Fibroblast of villous mesenchyme (primary cell): ENCODE results near the gene EXOSC7. TPM values are rescaled to one million over a fixed set of nuclear protein-coding genes. Genes with fewer than 3 reads are reported as not detected.

ENCODE experiments used
- DNase-seq: peaks from one replicate; pipeline ENCODE4 v3.0.0-alpha.2; 2010; ENCODE audit warnings: low read depth
- H3K4me3 ChIP-seq: 2 replicates; pipeline ENCODE4 v1.5.1; 2011; ENCODE audit warnings: low read depth, mild to moderate bottlenecking, low read length
- CTCF ChIP-seq: IDR thresholded peaks from 2 replicates; pipeline ENCODE4 v1.5.1; 2012; ENCODE audit warnings: low read depth, mild to moderate bottlenecking, low read length; ENCODE audit not compliant: insufficient read depth
- total RNA-seq: library from RNA; depleted of rRNA; stranded (reverse); fragments of >200 nt; gene quantifications from 2 replicates; pipeline ENCODE4 v1.2.3, GENCODE V29; 2012

EXOSC7 gene
- total RNA-seq, 1 donor = 32.4 TPM

DNA sequence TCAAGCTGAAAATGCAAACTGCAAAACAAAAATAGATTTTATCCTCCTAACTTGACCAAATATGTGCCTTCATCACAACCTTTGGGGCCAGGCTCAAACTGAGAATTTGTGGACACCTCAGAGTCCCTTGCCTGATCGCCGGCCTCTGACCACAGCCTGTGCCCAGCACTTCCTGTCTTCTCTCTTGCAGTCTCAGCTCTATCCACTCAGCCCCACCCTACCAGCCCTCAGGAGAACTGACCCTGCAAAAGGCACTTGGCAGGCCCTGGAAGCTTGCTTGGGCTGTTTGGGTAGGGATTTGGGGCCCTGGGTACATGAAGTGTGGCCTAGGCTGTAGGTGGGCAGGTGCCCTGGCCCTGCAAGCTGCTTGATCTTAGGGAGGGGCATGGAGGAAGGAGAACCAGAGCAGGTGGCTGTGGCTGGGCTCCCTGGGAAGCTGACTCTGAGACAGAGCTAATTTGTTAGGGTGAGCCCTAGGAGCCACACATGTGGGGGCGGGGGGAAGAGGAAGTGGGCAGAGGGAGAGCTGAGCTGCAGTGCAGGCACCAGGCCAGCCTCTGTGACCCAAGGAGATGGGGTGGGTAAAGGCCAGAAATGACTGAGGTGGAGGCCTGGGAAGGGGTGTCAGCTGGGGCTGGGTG lies 58.7 kb downstream of the EXOSC7 start:
- no peak for TF ChIP-seq CTCF
- DNase-seq = no peak
- H3K4me3 ChIP-seq = no peak overlapping the region

DNA sequence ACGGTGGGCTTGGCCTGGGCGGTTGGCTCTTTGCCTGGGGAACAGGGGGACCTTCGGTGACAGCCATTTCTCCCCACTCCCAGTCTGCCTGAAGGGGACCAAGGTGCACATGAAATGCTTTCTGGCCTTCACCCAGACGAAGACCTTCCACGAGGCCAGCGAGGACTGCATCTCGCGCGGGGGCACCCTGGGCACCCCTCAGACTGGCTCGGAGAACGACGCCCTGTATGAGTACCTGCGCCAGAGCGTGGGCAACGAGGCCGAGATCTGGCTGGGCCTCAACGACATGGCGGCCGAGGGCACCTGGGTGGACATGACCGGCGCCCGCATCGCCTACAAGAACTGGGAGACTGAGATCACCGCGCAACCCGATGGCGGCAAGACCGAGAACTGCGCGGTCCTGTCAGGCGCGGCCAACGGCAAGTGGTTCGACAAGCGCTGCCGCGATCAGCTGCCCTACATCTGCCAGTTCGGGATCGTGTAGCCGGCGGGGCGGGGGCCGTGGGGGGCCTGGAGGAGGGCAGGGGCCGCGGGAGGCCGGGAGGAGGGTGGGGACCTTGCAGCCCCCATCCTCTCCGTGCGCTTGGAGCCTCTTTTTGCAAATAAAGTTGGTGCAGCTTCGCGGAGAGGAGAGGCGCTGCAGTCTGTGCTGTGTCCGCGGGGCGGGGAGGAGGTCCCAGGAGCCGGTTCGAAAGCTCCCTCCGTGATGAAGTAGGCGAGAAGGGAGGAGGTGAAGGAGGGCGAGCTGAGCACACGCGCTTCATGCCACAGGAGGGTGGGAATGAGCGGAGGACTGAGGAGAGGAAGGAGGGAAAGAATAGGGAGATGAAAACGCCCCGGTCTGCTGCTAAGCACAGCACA lies 59.6 kb downstream of the EXOSC7 start:
- peak; percentile 35 for DNase-seq
- TF ChIP-seq CTCF = no peak
- peak overlapping the region; percentile 41 for H3K4me3 ChIP-seq

DNA sequence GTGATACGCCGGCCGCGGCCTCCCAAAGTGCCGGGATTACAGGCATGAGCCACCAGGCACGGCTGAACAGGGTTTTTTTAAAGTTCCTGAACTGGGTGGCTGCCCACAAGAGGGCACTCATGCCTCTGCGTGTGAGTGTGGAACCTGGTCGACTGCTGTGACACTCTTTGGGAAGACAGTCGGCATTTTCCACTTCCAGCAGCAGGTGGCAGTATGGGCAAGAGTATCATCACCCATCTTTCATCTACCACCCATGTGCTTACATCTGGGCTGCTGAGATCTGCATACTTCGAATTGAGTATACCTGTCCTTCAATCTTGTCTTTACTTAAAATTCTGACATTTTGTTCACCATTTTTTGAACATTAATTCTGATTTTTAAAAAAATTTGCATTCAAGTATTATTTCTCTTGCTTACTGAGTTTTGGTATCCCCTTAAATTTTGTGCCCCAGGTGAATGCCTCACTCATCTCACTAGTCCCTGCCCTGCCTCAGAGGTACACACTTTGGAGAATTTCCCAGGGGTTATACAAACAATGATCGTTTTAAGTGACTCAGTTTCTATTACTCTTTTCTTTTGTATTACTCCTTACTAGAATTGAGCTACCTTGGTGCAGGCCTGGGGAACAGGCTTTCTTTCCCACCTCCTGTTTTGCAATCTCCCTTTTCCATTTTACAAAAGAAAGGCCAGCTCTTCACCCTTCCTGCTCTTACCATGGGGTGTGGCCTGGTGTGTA lies 61.8 kb downstream of the EXOSC7 start:
- peak; percentile 93 for DNase-seq
- TF ChIP-seq CTCF = peak; percentile 92
- H3K4me3 ChIP-seq = no peak overlapping the region

DNA sequence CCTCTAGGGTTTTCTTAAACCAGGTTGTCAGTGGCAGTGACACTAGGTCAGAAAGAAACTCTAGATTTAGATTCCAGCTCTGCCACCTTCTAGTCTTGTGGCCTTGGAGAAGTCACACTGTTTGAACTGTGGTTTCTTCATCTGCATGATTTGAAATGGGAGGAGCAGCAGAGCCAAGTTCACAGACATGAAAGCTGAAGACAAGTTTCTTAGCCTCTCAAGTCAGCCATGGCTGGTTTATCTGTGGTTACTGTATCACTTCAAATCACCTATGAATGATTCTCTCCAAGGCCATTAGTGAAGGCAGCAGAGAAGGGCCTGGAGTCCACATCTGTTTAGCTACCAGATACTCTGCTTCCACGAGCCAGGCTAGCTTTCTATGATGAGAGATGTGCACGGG lies 65.6 kb downstream of the EXOSC7 start:
- TF ChIP-seq CTCF = no peak
- no peak overlapping the region for H3K4me3 ChIP-seq
- no peak for DNase-seq

DNA sequence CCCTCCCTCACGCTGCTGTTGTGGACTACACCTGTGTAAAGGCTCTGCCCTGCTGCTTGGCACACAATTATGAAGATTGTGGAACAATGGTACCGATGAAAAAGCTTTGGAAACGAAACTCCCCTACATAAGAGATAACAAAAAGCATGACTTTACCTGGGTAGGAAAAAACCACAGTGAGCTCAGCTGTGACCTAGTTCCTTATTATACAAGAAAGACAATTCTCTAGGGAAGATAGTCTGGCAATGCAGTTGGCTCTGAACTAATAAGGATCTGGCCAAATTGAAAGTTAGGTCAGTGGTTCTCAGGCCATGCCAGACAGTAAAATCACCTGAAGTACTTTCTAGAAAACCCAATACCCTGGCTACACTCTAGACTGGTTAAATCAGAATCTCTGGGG lies 66.1 kb downstream of the EXOSC7 start:
- no peak for TF ChIP-seq CTCF
- H3K4me3 ChIP-seq = no peak overlapping the region
- DNase-seq = no peak

DNA sequence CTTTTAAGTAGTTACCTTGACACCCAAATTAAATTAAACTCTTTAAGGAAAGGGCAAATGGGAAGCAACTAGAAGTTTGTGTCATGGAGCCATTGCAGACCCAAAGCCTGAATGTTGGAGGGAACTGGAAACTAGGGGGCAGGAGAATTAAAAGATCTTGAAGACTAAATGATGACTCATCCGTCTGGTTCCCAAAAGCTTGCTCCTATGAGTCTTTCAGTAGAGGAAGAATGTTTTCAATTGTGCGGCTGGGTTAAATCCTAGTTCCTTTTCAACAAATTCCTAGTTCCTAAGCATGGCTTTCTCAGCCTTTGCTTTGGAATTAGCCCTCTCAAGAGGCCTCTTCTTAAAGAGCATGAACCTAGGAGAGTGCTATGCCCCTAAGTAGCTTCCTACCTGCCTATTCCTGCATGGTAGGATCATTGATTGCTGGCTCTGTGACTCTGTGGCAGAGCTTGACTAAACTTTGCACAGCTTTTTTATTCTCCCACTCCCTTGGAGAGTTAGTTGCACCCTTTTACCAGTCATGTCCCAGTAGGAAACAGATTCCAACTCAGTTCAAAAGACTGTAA lies 67.8 kb downstream of the EXOSC7 start:
- peak; percentile 91 for DNase-seq
- H3K4me3 ChIP-seq = no peak overlapping the region
- peak; percentile 34 for TF ChIP-seq CTCF
